HS-5 (cell line): ENCODE results near the gene KCNK18.
A peak's percentile ranks its signal among the peaks of the same experiment; 100 is the strongest.
"Not testable (repeated sequence)": the region's sequence is repeated elsewhere in the genome, so short reads cannot be mapped to it uniquely, and the experiment has no call there.

Source experiments
- DNase-seq: peaks from one replicate; pipeline ENCODE4 v3.0.0-alpha.2; 2012; ENCODE audit warnings: low read depth

Gene KCNK18

GRCh38 chr10:117221156-117221711 lies 23.9 kb downstream of the KCNK18 start:
- peak; percentile 36 for DNase-seq

GRCh38 chr10:117222552-117222951 lies 25.3 kb downstream of the KCNK18 start:
- no peak for DNase-seq

GRCh38 chr10:117222976-117223692 lies 25.8 kb downstream of the KCNK18 start:
- no peak for DNase-seq

- no peak for DNase-seq
Observed at GRCh38 chr10:117223693-117224430, 26.6 kb downstream of the KCNK18 start.

GRCh38 chr10:117224881-117225280 lies 27.6 kb downstream of the KCNK18 start:
- DNase-seq = no peak

GRCh38 chr10:117226813-117227451 lies 29.6 kb downstream of the KCNK18 start:
- no peak for DNase-seq

GRCh38 chr10:117228210-117228609 lies 30.9 kb downstream of the KCNK18 start:
- DNase-seq = no peak

GRCh38 chr10:117230107-117230506 lies 32.8 kb downstream of the KCNK18 start:
- DNase-seq = not testable (repeated sequence)

- DNase-seq = no peak
Observed at GRCh38 chr10:117237401-117237991, 40.2 kb downstream of the KCNK18 start.

GRCh38 chr10:117239051-117239450 lies 41.8 kb downstream of the KCNK18 start:
- DNase-seq = no peak

- no peak for DNase-seq
Observed at GRCh38 chr10:117239721-117240620, 42.7 kb downstream of the KCNK18 start.

- DNase-seq = no peak
Observed at GRCh38 chr10:117240621-117241529, 43.6 kb downstream of the KCNK18 start, which contains the start of gene SLC18A2. Gene SLC18A2, plus strand, starts transcription at chr10:117241114. Its CDS starts 580 bp downstream, at chr10:117241694.

- DNase-seq = no peak
Observed at GRCh38 chr10:117241541-117242462, 44.5 kb downstream of the KCNK18 start.

GRCh38 chr10:117242463-117242832 lies 45.2 kb downstream of the KCNK18 start:
- DNase-seq = no peak

- DNase-seq = peak; percentile 15
Observed at GRCh38 chr10:117246997-117247671, 49.8 kb downstream of the KCNK18 start.

GRCh38 chr10:117248750-117249465 lies 51.6 kb downstream of the KCNK18 start:
- DNase-seq = no peak

GRCh38 chr10:117249493-117250093 lies 52.3 kb downstream of the KCNK18 start:
- no peak for DNase-seq
